Lower lobe of right lung (tissue), 2 donors: ENCODE measurements around the gene SUSD4. TPM values are rescaled to one million over a fixed set of nuclear protein-coding genes. Genes with fewer than 3 reads are reported as not detected.
"Not testable (repeated sequence)": the region's sequence is repeated elsewhere in the genome, so short reads cannot be mapped to it uniquely, and the experiment has no call there.

Experiments
- ATAC-seq, 2 donors: fragments of 200-7000 bp; cut with Tn5 transposase; one replicate each; pipeline ENCODE4 v1.9.1; 2020 to 2022; ENCODE audit warnings: mild to moderate bottlenecking in 2 of 2, moderate library complexity in 2 of 2
- DNase-seq: peaks from one replicate; pipeline ENCODE4 v3.0.0-alpha.2; 2020
- H3K27ac ChIP-seq: fragments of 200-600 bp; one replicate; pipeline ENCODE4 v1.8.0; 2022
- H3K27me3 ChIP-seq: fragments of 200-600 bp; one replicate; pipeline ENCODE4 v1.8.0; 2022; ENCODE audit warnings: low read depth
- H3K36me3 ChIP-seq: fragments of 200-600 bp; one replicate; pipeline ENCODE4 v1.8.0; 2022; ENCODE audit warnings: mild to moderate bottlenecking
- H3K4me1 ChIP-seq: fragments of 200-600 bp; one replicate; pipeline ENCODE4 v1.8.0; 2022
- H3K4me3 ChIP-seq: fragments of 200-600 bp; one replicate; pipeline ENCODE4 v1.8.0; 2022; ENCODE audit warnings: mild to moderate bottlenecking
- H3K9me3 ChIP-seq: fragments of 200-600 bp; one replicate; pipeline ENCODE4 v1.8.0; 2022
- intact Hi-C: fragments of 100-400 bp; cut with DNase I; formaldehyde crosslinking; loops from one replicate; pipeline ENCODE4 v1.11.0; 2022
- total RNA-seq: library from RNA; stranded (reverse); fragmentation: NEBNext Ultra II Directional; extraction: Animal tissue kit (Norgen Biotek cat#: 25700); gene quantifications from one replicate; pipeline ENCODE4 v1.2.1, GENCODE V29; 2021
- TF ChIP-seq, protein P1 (sequence below): fragments of 200-600 bp; IDR thresholded peaks from one replicate; pipeline ENCODE4 v1.8.0; 2022; ENCODE audit warnings: antibody characterized with exemption, mild to moderate bottlenecking
- donor health status: DM: no; HTN: yes; CAD: no; lungs with severe emphysema.

The SUSD4 gene
- total RNA-seq, 1 donor from 2014 or later: 3.7 TPM

- no peak overlapping the region for H3K4me3 ChIP-seq
- H3K4me1 ChIP-seq: no peaks in the 10 kb centered on the region
- H3K27me3 ChIP-seq: no peaks in the 10 kb centered on the region
- ATAC-seq (no peak), DNase-seq (no peak)
- TF ChIP-seq, protein P1, sequence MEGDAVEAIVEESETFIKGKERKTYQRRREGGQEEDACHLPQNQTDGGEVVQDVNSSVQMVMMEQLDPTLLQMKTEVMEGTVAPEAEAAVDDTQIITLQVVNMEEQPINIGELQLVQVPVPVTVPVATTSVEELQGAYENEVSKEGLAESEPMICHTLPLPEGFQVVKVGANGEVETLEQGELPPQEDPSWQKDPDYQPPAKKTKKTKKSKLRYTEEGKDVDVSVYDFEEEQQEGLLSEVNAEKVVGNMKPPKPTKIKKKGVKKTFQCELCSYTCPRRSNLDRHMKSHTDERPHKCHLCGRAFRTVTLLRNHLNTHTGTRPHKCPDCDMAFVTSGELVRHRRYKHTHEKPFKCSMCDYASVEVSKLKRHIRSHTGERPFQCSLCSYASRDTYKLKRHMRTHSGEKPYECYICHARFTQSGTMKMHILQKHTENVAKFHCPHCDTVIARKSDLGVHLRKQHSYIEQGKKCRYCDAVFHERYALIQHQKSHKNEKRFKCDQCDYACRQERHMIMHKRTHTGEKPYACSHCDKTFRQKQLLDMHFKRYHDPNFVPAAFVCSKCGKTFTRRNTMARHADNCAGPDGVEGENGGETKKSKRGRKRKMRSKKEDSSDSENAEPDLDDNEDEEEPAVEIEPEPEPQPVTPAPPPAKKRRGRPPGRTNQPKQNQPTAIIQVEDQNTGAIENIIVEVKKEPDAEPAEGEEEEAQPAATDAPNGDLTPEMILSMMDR: no peak
- intact Hi-C loops: no loop called here
- no peak overlapping the region for H3K27ac ChIP-seq
- no peaks in the 10 kb centered on the region for H3K36me3 ChIP-seq
- no peaks in the 10 kb centered on the region for H3K9me3 ChIP-seq
Measured at GRCh38 chr1:223259462-223259861, 104.5 kb downstream of the SUSD4 start.

- no peak overlapping the region for H3K27ac ChIP-seq
- no peaks in the 10 kb centered on the region for H3K4me1 ChIP-seq
- H3K27me3 ChIP-seq: no peaks in the 10 kb centered on the region
- TF ChIP-seq, protein P1: no peak
- H3K9me3 ChIP-seq: no peaks in the 10 kb centered on the region
- no peak for DNase-seq
- intact Hi-C loops: no loop called here
- ATAC-seq: no peak
- H3K36me3 ChIP-seq: no peaks in the 10 kb centered on the region
- no peak overlapping the region for H3K4me3 ChIP-seq
Measured at GRCh38 chr1:223258751-223259198, 105.2 kb downstream of the SUSD4 start.

DNA sequence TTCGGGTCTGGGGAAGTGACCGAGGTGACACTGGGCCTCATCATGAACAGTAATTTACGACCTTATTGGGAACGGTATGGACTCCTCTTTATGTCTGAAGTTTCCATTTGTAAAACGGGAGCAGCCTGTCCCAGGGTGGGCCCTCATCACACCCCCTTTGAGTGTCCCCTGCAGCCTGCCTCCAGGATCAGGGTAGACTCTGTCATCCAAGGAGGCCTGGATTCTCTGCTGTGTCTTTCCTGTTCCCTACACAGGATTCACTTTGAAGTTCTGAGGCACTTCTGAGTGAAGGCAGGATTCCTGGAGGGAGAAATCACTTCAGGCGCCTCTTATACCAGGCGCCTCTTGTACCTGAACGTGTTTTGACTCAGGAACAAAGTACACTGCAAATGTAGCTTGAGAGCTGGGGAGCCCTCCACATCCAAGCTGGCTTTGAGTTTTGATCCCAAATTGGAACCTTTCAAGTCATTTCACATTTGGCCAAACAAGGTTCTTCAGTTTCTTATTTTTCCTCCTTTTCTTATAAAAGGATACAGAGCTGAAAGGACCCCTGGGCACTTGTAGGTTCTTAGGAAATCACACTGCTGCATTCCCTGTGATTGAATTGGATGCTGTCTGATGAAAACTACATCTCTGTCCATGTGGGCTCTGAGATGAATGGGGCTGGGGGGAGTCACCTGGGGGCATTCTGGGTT is 106.0 kb downstream of the SUSD4 start:
- Histone ChIP-seq H3K4me1 (no peaks in the 10 kb centered on the region), H3K36me3 (no peaks in the 10 kb centered on the region), H3K27ac (no peak overlapping the region), H3K27me3 (no peaks in the 10 kb centered on the region), H3K9me3 (no peaks in the 10 kb centered on the region), H3K4me3 (no peak overlapping the region)
- intact Hi-C loops: no loop called here
- TF ChIP-seq, protein P1: no peak
- DNase-seq (no peak), ATAC-seq (no peak)

GRCh38 chr1:223256034-223256433 is 107.9 kb downstream of the SUSD4 start:
- Histone ChIP-seq H3K36me3 (no peaks in the 10 kb centered on the region), H3K9me3 (no peaks in the 10 kb centered on the region), H3K27ac (no peak overlapping the region), H3K4me3 (no peak overlapping the region), H3K27me3 (no peaks in the 10 kb centered on the region), H3K4me1 (no peaks in the 10 kb centered on the region)
- no peak for ATAC-seq
- DNase-seq: no peak
- TF ChIP-seq, protein P1: no peak
- intact Hi-C loops: no loop called here

- intact Hi-C loops: no loop called here
- no peak for ATAC-seq
- no peak overlapping the region for H3K4me3 ChIP-seq
Measured at GRCh38 chr1:223253916-223254315, 110.1 kb downstream of the SUSD4 start.

GRCh38 chr1:223251387-223251786 is 112.6 kb downstream of the SUSD4 start:
- intact Hi-C loops, H3K27me3 ChIP-seq, H3K36me3 ChIP-seq, H3K4me3 ChIP-seq, H3K4me1 ChIP-seq, H3K27ac ChIP-seq, ATAC-seq, DNase-seq, H3K9me3 ChIP-seq: not testable (repeated sequence)

More at GRCh38 chr1:223253916-223254315, 110.1 kb downstream of the SUSD4 start:
- H3K27ac ChIP-seq: no peak overlapping the region
- H3K9me3 ChIP-seq: no peaks in the 10 kb centered on the region
- no peaks in the 10 kb centered on the region for H3K4me1 ChIP-seq
- DNase-seq: no peak
- TF ChIP-seq, protein P1: no peak
- H3K27me3 ChIP-seq: no peaks in the 10 kb centered on the region
- no peaks in the 10 kb centered on the region for H3K36me3 ChIP-seq
